Skin epidermis (tissue), 12 donors: ENCODE data around the gene GMNC.

Source experiments
- H3K27ac ChIP-seq, 21 experiments: fragments of 200-600 bp; sonication (generic) in 11 of 21; one replicate each; pipeline ENCODE4 v1.5.0; 2020; ENCODE audit warnings: mild to moderate bottlenecking in 3 of 21, inconsistent platforms in 2 of 21, moderate library complexity in 2 of 21
- H3K4me3 ChIP-seq, 7 experiments: fragments of 200-600 bp; sonication (generic) in 2 of 7; one replicate each; pipeline ENCODE4 v1.5.0; 2020; ENCODE audit warnings: inconsistent platforms in 2 of 7, mild to moderate bottlenecking in 2 of 7, moderate library complexity in 1 of 7

The GMNC gene

GRCh38 chr3:190854062-190854461 lies 8.4 kb downstream of the GMNC start:
- H3K27ac ChIP-seq, result no peak overlapping the region
- H3K4me3 ChIP-seq, result no peak overlapping the region

- no peak overlapping the region for H3K27ac ChIP-seq
- H3K4me3 ChIP-seq, result no peak overlapping the region
Measured at GRCh38 chr3:190853464-190853863, 9.0 kb downstream of the GMNC start.

GRCh38 chr3:190849607-190850006 lies 12.9 kb downstream of the GMNC start:
- Histone ChIP-seq H3K27ac (no peak overlapping the region), H3K4me3 (no peak overlapping the region)

- Histone ChIP-seq H3K27ac (no peak overlapping the region), H3K4me3 (no peak overlapping the region)
Measured at GRCh38 chr3:190848870-190849269, 13.6 kb downstream of the GMNC start.

- Histone ChIP-seq H3K27ac (no peak overlapping the region), H3K4me3 (no peak overlapping the region)
Measured at GRCh38 chr3:190847436-190847835, 15.1 kb downstream of the GMNC start.

- Histone ChIP-seq H3K27ac (no peak overlapping the region), H3K4me3 (no peak overlapping the region)
Measured at GRCh38 chr3:190840146-190840545, 22.3 kb downstream of the GMNC start.

GRCh38 chr3:190831225-190831624 lies 31.3 kb downstream of the GMNC start:
- H3K27ac ChIP-seq, result no peak overlapping the region
- no peak overlapping the region for H3K4me3 ChIP-seq

GRCh38 chr3:190830031-190830430 lies 32.5 kb downstream of the GMNC start:
- H3K4me3 ChIP-seq, result no peak overlapping the region

GRCh38 chr3:190826018-190826417 lies 36.5 kb downstream of the GMNC start:
- Histone ChIP-seq H3K27ac (no peak overlapping the region), H3K4me3 (no peak overlapping the region)

More at GRCh38 chr3:190830031-190830430, 32.5 kb downstream of the GMNC start:
- H3K27ac ChIP-seq, result no peak overlapping the region

GRCh38 chr3:190825386-190826016 lies 37.0 kb downstream of the GMNC start:
- H3K4me3 ChIP-seq, result no peak overlapping the region
- H3K27ac ChIP-seq, result no peak overlapping the region

GRCh38 chr3:190811775-190812480 lies 50.6 kb downstream of the GMNC start:
- no peak overlapping the region for H3K27ac ChIP-seq

GRCh38 chr3:190810957-190811356 lies 51.5 kb downstream of the GMNC start:
- Histone ChIP-seq H3K27ac (no peak overlapping the region), H3K4me3 (no peak overlapping the region)

More at GRCh38 chr3:190811775-190812480, 50.6 kb downstream of the GMNC start:
- H3K4me3 ChIP-seq, result no peak overlapping the region

- H3K4me3 ChIP-seq, result no peak overlapping the region
- H3K27ac ChIP-seq, result no peak overlapping the region
Measured at GRCh38 chr3:190809351-190809750, 53.1 kb downstream of the GMNC start.

- H3K27ac ChIP-seq, result no peak overlapping the region
- no peak overlapping the region for H3K4me3 ChIP-seq
Measured at GRCh38 chr3:190807719-190808375, 54.6 kb downstream of the GMNC start.
